Central memory CD8-positive, alpha-beta T cell (primary cell): ENCODE data around the gene LGALS9.

ENCODE experiments used
- ATAC-seq: fragments of 150-1000 bp; cut with Tn5 transposase; replicated peaks from 2 replicates; pipeline ENCODE4 v1.10.0; 2022; ENCODE audit warnings: mild to moderate bottlenecking, moderate FRiP score, moderate number of reproducible peaks; ENCODE audit not compliant: poor library complexity, severe bottlenecking; ENCODE audit errors: extremely low read depth
- DNase-seq, 2 donors: peaks; one replicate each; pipeline ENCODE4 v3.0.0; 2021; ENCODE audit warnings: low spot score in 2 of 2
- H3K27ac Mint-ChIP-seq: one replicate; pipeline ENCODE4 v1.8.0; 2022; ENCODE audit warnings: low read depth, mild to moderate bottlenecking, moderate library complexity, mixed read lengths
- H3K27me3 Mint-ChIP-seq: one replicate; pipeline ENCODE4 v1.8.0; 2022; ENCODE audit warnings: mixed read lengths
- H3K36me3 Mint-ChIP-seq: one replicate; pipeline ENCODE4 v1.8.0; 2022; ENCODE audit warnings: mild to moderate bottlenecking, moderate library complexity, mixed read lengths; ENCODE audit not compliant: insufficient read depth
- H3K4me1 Mint-ChIP-seq: one replicate; pipeline ENCODE4 v1.8.0; 2022; ENCODE audit warnings: mixed read lengths
- H3K4me3 Mint-ChIP-seq: one replicate; pipeline ENCODE4 v1.8.0; 2022; ENCODE audit warnings: mild to moderate bottlenecking, moderate library complexity, mixed read lengths
- H3K9me3 Mint-ChIP-seq: one replicate; pipeline ENCODE4 v1.8.0; 2022; ENCODE audit warnings: mixed read lengths

Gene LGALS9

DNA sequence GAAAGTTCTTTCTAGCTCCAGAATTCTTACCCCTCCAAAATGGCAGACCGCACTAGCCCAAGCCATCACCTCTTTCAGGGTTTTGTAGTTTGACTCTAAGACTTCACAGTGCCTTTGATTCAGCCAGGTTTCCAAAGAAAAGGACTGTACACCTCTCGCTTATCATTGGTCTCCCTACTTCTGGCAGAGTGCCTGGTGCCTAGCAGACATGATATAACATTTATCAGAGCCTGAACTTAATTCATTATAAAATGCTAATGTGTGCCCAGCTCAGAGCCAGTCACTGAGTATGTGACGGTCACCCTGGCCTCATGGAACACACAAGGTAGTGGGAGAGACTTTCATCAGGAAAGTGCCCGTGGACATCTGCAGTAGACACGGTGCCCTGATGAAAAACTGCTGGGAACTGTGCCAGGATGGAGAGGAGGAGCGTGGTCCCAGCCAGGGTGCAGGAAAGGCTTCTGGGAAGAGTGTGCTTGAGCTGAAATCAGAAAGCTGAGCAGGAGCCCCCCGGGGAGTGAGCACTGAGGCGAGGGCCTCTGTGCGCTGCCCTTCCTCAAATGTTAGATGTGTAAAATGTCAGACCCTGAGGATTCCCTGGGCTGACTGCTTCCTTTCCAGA, 34.3 kb upstream of the LGALS9 start:
- Mint-ChIP-seq H3K4me3 (no peak overlapping the region), H3K27ac (peak overlapping the region; percentile 6), H3K9me3 (no peaks in the 10 kb centered on the region), H3K27me3 (no peaks in the 10 kb centered on the region), H3K36me3 (peaks cover 2% of the 10 kb centered on the region), H3K4me1 (peaks cover 11% of the 10 kb centered on the region)
- DNase-seq (no peak), ATAC-seq (no peak)

DNA sequence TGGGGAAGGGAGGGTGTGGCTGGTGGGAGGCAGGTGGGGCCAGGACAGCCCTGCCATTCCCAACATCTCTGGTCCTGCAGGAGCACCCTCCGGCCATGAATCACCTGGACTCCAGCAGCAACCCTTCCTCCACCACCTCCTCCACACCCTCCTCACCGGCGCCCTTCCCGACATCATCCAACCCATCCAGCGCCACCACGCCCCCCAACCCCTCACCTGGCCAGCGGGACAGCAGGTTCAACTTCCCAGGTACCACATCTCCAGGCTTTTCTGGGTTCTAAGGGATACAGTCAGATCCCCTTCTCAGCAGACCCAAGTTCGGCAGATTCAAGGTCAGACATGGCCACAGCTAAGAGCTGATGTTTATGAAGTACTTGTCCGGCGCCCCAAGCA, 33.8 kb upstream of the LGALS9 start:
- no peak overlapping the region for H3K4me3 Mint-ChIP-seq
- H3K36me3 Mint-ChIP-seq, result peaks cover 2% of the 10 kb centered on the region
- H3K27ac Mint-ChIP-seq, result peak overlapping the region; percentile 35
- H3K27me3 Mint-ChIP-seq, result no peaks in the 10 kb centered on the region
- H3K9me3 Mint-ChIP-seq, result no peaks in the 10 kb centered on the region
- H3K4me1 Mint-ChIP-seq, result peaks cover 11% of the 10 kb centered on the region
- DNase-seq, result no peak
- ATAC-seq, result no peak

DNA sequence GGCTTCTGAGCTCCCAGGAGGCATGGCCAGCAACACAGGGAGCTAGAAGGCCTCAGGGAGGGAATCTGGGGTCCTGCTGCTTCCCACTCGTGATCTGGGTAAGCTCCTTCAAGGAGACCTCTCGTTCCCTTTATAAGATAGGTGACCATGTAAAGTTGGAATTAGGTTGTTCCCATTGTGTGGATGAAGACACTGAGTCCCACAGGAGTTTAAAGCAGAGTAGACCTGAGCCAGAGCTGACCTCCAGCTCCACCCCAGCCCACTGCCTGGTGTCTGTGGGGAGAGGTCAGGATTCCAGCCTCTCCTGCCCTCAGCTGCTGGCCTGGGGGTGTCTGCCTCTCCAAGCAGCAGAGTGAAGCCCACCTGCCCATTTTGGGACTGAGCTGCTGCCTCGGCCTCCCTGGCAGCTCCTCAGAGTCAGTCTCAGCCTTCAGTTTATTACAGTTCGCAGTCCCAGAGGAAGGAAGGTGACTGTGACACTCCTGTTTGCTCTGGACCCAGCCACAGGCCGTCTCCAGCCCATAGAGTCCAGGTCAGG, 33.1 kb upstream of the LGALS9 start:
- Mint-ChIP-seq H3K4me1 (peaks cover 11% of the 10 kb centered on the region), H3K36me3 (peaks cover 2% of the 10 kb centered on the region), H3K27me3 (no peaks in the 10 kb centered on the region), H3K27ac (peak overlapping the region; percentile 35), H3K4me3 (no peak overlapping the region), H3K9me3 (no peaks in the 10 kb centered on the region)
- no peak for ATAC-seq
- DNase-seq, result no peak

DNA sequence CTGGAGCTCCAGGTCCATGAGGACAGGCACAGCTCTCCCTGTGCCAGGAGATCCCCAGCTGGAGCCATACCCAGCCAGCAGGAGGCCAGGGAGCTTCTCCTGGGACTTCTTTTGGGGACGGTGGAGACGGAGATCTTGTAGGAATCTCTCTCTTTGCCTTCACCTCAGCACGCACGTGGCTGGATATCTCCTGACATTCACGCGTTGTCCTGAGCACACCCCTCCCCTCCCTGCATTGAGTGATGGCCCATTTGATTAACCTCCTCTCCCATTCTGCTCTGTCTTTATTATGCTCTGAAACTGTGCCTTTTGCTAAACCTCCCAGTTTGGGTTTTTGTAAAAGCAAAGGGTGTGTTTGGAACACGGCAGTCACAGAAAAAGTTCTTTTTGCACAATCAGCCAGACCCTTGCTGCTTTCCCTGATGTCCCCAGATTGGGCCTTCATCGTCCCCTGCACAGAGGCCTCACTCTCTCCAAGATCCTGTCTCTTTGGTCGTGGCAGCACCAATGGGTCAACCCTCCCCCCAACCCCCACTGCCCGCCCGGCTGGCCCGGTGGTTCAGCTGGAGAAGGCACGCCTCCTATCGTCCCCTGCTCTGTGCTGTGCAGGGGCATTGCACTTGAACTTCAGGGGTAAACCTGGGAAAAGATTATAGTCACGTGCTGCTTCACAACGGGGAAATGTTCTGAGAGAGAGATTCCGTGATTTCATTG, 32.5 kb upstream of the LGALS9 start:
- H3K36me3 Mint-ChIP-seq, result peaks cover 2% of the 10 kb centered on the region

DNA sequence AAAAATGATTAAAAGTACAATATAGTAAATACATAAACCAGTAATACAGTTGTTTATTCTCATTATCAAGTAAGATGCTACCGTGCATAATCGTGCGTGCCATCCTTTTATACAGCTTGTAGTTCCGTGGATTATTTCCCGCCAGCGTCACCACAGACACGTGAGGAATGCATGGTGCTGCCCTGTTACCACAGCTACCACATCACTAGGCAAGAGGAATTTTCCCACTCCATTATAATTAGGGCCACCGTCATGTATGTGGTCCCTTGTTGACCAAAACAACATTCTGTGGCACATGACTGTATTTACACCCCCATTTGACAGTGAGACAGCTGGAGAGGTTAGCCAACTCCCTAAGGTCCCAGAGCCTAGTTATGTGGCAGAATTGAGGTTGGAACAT, 30.5 kb upstream of the LGALS9 start:
- Mint-ChIP-seq H3K36me3 (peaks cover 3% of the 10 kb centered on the region), H3K27me3 (no peaks in the 10 kb centered on the region), H3K9me3 (no peaks in the 10 kb centered on the region), H3K4me1 (peaks cover 5% of the 10 kb centered on the region), H3K4me3 (no peak overlapping the region), H3K27ac (no peak overlapping the region)
- DNase-seq (no peak), ATAC-seq (no peak)

More for the DNA sequence above, 32.5 kb upstream of the LGALS9 start:
- H3K9me3 Mint-ChIP-seq, result no peaks in the 10 kb centered on the region
- peaks cover 11% of the 10 kb centered on the region for H3K4me1 Mint-ChIP-seq
- H3K27me3 Mint-ChIP-seq, result no peaks in the 10 kb centered on the region
- H3K27ac Mint-ChIP-seq, result peak overlapping the region; percentile 67
- H3K4me3 Mint-ChIP-seq, result no peak overlapping the region
- ATAC-seq (no peak), DNase-seq (no peak)

DNA sequence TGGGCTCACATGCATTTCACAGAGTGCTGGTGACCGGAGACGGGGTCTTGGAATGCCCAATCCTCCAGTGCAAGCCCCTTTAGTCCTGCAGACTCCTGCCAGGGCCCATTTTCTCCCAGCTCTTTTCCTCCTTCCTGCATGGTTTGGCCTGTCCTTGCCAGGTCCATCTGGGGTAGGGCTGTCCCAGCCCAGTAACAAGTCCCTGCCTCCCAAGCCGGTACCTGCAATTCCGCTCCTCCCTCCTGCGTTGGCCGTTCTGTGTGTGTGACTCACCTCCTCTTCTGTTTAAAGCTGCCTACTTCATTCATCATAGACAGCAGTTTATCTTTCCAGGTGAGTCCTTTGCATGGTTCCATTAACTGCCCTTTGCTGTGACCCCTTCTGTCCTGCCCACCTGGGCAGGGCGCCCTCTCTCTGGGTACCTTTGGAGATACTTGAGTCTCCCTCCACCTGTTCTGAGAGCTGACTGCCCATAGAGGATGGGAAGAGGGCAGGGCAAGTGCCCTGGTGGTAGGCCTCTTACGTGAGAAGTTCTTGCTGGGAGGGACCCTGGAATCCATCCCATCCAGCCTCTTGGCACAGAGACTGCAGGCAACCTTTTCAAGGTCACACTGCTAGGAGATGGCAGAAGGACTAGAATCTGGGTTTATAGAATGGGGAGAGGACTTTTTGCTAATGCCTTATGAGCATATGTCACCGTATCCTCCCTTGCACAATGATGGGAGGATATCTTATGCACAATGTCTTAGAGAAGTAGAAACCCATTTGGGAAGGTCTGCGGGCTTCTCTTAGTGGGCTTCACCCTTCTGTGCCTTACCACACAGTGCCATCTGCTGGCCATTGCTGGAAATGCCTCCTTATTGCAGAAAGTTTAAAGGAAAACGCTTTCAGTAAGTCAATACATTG, 29.7 kb upstream of the LGALS9 start:
- H3K36me3 Mint-ChIP-seq, result peaks cover 6% of the 10 kb centered on the region
- peak; percentile 66 to 82 for DNase-seq

DNA sequence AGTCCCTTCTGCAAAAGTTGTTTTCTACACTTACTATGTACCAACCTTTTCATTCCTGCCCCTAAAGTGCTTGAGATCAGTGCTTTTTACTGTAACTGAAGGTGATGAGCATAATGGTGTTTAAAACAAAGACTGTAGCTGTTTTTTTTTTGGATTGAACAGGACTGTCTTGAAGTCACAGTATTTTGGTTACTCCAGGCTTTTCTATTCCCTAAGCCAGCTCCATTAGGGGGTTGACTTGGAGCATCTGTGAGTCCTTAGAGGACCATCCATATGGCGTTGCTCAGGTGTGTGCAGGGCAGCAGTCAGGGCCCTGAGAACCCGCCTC, 29.0 kb upstream of the LGALS9 start:
- Mint-ChIP-seq H3K9me3 (no peaks in the 10 kb centered on the region), H3K27ac (no peak overlapping the region), H3K36me3 (peaks cover 8% of the 10 kb centered on the region), H3K4me1 (no peaks in the 10 kb centered on the region), H3K27me3 (no peaks in the 10 kb centered on the region), H3K4me3 (no peak overlapping the region)
- ATAC-seq (no peak), DNase-seq (no peak)

More for the DNA sequence above, 29.7 kb upstream of the LGALS9 start:
- no peak overlapping the region for H3K27ac Mint-ChIP-seq
- peak; percentile 38 for ATAC-seq
- no peak overlapping the region for H3K4me3 Mint-ChIP-seq
- no peaks in the 10 kb centered on the region for H3K27me3 Mint-ChIP-seq
- no peaks in the 10 kb centered on the region for H3K9me3 Mint-ChIP-seq
- H3K4me1 Mint-ChIP-seq, result no peaks in the 10 kb centered on the region

DNA sequence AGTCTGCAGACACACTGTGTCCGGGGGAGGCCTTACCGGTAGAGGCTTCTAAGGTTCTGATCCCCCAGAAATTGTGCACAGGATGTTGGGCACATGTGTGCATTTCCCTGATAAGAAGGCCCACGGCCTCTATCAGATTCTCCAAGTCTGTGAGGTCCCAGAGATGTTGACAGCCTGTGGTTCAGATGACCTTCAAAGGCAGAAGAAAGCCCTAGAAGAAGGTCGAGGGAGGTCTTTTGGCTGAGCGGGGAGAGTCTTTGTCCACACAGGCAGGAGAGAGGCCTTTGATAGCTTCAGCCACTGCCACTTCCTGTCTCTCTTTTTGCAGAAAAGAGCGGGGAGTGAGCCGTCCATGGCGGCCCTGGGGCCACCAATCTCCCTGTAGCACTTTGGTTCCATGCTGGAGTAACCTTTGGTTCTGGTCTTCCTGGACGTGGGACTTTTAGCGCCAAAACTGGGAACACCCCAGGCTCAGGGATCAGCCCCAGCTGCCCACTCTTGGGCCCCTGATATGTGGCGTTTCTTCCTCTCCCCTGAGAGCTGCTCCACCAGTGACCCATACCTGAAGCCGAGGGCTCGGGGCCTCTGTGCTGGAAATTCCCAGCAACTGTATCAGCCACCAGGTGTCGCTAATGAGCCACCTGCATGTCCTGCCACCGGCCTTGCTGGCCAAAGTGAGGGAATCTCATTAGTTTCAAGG, 28.1 kb upstream of the LGALS9 start:
- ATAC-seq (peak; percentile 49), DNase-seq (peak; percentile 48 to 64)
- Mint-ChIP-seq H3K27me3 (no peaks in the 10 kb centered on the region), H3K36me3 (peaks cover 13% of the 10 kb centered on the region), H3K27ac (no peak overlapping the region), H3K9me3 (no peaks in the 10 kb centered on the region), H3K4me1 (no peaks in the 10 kb centered on the region), H3K4me3 (no peak overlapping the region)

DNA sequence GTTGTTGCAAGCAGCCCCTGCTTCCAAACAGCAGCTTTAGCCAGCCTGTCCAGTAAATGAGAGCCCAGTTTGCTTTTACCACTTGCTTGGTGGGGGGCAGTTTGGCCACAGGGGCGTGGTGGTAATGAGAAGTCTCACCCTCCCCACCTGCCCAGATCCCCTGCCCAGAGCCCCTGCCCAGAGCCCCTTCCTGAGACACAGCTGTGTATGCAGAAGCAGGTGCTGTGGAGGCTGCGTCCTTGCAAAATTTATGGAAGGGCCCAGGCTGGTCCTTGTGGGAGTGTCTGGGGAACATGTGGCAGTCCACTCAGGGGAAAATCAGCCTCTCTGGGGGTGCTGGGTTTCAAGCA, 27.6 kb upstream of the LGALS9 start:
- no peaks in the 10 kb centered on the region for H3K4me1 Mint-ChIP-seq
- no peak overlapping the region for H3K27ac Mint-ChIP-seq
- H3K36me3 Mint-ChIP-seq, result peaks cover 13% of the 10 kb centered on the region
- H3K27me3 Mint-ChIP-seq, result no peaks in the 10 kb centered on the region
- H3K9me3 Mint-ChIP-seq, result no peaks in the 10 kb centered on the region
- no peak overlapping the region for H3K4me3 Mint-ChIP-seq
- DNase-seq, result no peak
- ATAC-seq, result no peak

DNA sequence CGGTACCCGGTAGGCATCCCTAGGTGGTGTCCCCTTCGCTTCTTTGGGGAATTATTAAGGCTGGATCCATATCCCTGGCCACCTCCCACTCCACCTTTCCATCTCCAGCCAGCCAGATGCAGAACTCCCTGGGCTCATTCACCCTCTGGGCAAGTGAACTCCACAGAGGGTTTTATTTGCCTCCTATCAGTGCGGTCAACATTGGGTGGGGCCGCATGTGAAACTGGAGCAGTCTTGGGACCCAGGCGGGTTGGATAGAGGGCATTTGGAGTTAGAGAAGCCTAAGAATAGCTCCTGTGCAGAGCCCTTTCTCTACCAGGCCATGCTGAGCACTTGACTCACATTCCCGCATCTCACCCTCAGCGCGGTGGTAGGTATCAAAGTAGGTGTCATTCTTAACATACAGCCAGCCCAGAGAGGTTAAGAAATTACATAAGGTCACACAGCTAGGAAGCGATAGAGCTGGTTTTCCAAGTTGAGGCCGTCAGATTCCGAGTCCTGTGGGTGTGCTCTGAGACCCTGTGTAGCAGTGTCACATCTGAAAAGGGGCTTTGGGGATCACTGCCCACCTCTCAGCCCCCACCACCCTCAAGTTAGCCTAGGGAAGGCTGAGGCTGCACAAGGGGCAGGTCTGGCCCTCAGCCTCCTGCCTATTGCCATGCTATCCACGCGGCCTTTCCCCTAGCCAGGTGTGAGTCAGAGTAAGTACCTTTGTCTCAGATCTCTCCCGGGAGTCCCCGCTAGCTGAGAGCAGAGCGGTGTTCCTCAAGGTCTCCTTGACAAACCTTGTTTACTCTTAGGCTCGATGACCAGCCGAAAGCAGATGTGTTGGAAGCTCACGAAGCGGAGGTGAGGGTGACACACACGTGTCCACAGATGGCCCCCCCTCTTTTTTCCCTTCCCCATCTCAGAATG, 26.9 kb upstream of the LGALS9 start:
- DNase-seq (no peak), ATAC-seq (no peak)

DNA sequence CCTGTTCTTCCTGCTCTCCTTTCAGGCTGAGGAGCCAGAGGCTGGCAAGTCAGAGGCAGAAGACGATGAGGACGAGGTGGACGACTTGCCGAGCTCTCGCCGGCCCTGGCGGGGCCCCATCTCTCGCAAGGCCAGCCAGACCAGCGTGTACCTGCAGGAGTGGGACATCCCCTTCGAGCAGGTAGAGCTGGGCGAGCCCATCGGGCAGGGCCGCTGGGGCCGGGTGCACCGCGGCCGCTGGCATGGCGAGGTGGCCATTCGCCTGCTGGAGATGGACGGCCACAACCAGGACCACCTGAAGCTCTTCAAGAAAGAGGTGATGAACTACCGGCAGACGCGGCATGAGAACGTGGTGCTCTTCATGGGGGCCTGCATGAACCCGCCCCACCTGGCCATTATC, 25.6 kb upstream of the LGALS9 start:
- Mint-ChIP-seq H3K36me3 (peaks cover 14% of the 10 kb centered on the region), H3K27me3 (no peaks in the 10 kb centered on the region), H3K27ac (no peak overlapping the region), H3K4me1 (no peaks in the 10 kb centered on the region), H3K4me3 (no peak overlapping the region), H3K9me3 (no peaks in the 10 kb centered on the region)
- DNase-seq, result no peak
- ATAC-seq, result no peak

More for the DNA sequence above, 26.9 kb upstream of the LGALS9 start:
- H3K36me3 Mint-ChIP-seq, result peaks cover 15% of the 10 kb centered on the region
- H3K4me1 Mint-ChIP-seq, result no peaks in the 10 kb centered on the region
- H3K9me3 Mint-ChIP-seq, result no peaks in the 10 kb centered on the region
- no peak overlapping the region for H3K4me3 Mint-ChIP-seq
- peak overlapping the region; percentile 70 for H3K27ac Mint-ChIP-seq
- H3K27me3 Mint-ChIP-seq, result no peaks in the 10 kb centered on the region
